Measurements from ENCODE around the gene STK25.
A peak's percentile ranks its signal among the peaks of the same experiment; 100 is the strongest.

STK25 gene

DNA sequence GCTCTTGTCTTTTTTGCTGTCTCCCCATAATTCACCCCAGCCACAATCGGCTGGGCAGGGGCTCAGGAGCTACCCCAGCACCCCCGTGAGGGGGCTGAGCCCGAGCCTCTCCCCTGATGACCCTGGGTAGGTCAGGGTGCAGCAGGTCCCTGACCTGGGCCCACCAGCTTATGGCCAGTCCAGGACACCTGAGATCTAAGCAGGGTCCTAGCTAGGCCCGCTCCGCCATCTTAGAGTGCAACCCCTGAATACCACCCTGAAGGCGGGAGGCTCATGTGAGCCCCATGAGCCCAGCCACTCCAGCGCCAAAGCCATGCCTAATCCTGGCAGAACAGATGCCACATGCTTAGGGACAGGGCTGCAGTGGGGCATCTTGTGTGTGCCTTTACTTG, 16.2 kb downstream of the STK25 start:
- DNase-seq = no peak

DNA sequence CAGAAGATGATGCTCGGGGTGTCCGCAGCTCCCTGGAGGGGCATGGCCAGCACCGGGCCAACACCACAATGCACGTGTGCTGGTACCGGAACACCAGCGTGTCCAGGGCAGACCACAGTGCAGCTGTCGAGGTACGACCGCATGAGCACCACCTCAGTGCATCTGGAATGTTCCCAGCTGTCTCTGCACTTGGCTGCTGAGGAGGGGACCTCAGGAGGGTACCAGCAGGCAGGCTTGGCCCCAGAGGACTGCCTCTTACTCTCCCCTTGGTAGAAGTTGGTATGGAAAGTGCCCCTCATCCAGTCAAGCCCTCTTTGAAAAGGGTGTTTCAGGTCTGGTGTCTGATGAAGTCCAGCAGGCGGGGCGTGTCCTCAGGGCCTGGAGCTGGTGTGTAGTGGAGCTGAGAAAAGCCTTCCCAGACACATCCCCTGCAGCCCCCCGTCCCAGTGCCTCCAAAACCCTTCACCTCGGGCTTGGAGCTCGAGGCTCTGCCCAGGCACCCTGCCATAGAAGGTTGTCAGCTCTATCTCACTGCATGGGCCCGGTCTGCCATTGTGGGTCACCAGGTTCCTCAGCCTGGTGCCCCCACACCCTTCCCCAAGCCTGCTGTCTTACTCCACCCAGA, 16.7 kb downstream of the STK25 start:
- DNase-seq = no peak

DNA sequence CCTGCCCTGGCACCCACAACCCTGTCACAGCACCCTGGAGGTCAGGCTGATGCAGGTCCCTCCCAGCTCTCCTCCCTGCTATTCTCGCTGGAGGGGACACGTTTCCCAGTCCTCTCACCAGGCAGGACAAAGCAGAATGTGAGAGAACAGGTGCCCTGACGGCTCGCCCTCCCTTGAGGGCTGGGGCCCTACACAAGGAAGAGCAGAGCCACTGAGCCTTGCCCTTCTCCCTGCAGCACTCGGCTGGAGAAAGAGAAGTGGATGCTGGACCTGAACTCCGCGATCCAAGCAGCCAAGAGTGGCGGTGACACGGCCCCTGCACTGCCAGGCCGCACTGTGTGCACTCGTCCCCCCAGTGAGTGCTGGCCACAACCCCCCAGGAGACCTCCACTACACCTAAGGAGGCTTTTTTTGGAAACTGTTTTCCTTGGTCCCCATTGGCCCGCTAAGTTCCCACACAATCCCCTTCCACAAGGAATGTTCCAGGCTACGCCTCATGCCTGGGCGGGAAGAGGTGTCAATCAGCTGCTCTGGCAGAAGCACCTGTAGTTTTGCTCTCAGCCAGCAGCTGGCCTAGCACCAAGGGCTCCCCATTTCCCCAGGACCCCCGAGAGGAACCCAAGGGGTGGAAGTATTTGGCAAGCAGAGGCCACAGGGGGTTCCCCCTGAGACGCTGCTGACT, 17.4 kb downstream of the STK25 start:
- no peak for DNase-seq

DNA sequence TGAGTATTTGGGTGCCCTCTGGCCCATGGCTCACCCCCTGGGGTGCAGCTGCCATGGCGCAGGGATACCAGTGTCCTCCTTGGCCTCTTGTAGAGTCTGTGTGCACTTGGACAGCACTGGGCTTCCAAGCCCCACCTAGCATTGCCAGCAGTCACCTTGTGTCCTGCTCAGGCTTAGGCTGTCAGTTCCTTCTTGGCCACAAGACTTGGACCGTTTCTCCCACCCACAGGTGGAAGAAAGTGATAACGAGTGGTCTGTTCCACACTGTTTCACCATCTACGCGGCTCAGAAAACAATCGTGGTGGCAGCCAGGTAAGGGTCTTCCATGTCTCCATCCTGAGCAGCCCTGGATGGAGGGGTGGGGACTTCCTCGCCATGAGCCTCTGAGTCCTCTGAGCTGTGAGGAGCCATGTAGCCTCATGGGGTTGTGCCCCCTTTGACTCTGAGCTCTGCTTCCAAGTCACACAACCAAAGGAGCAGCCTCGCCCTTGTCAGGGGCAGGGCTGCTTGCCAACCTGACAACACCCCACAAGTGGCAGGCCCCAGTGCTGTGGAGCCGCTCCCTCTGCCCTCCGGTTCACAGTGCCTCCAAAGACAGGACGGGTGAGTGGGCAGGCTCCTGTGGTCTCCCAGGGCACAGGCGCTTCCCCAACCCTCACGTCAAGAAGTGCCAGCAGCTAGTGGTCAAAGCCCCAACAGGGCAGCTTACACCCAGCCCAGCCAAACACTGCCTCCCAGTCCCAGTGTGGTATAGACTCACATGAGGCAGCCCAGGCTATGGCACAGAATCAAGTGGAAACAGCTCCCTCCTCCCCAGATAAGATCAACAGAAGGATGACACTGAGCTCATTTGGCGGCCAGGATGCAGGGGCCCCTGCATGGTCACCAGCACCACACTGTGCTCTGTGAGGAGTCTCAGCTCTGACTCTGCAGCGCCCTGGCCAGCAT, 18.4 kb downstream of the STK25 start:
- no peak for DNase-seq

DNA sequence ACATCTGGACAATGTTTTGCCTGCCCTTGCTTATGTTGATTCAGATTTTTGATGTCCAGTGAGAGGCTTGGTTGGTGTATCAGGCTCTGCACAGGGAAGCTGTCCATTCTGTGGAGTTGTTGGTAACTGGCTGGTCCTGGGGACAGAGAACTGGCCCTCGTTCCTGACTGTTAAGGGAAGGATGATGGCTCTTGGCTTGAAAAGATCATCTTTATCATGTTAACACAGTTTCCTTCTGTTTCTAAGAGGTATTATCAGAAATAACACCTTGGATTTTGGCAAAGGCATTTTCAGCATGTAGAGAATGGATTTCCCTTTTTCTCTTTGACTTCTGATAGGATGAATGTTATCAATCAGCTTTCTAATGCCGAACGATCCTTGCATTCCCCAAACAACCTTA, 19.3 kb downstream of the STK25 start:
- DNase-seq = no peak

DNA sequence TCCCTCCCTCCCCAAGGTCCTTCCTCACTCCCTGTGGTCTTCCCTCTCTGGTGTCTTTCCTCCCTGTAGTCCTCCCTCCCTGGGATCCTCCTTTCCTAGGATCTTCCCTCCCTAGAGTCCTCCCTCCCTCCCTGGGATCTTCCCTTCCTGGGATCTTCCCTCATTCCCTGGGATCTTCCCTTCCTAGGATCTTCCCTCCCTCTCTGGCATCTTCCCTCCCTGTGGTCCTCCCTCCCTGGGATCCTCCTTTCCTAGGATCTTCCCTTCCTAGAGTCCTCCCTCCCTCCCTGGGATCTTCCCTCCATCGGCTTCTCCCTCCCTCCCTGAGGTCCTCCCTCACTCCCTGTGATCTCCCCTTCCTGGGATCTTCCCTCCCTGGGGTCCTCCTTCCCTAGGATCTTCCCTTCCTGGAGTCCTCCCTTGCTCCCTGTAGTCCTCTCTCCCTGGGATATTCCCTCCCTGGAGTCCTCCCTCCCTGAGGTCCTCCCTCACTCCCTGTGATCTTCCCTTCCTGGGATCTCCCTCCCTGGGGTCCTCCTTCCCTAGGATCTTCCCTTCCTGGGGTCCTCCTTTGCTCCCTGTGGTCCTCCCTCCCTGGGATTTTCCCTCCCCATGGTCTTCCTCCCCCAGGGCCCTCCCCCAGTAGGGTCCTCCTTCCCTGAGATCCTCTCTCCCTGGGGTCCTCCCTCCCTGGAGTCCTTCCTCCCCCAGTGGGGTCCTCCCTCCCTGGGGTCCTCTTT, 23.0 kb downstream of the STK25 start:
- DNase-seq = no peak

DNA sequence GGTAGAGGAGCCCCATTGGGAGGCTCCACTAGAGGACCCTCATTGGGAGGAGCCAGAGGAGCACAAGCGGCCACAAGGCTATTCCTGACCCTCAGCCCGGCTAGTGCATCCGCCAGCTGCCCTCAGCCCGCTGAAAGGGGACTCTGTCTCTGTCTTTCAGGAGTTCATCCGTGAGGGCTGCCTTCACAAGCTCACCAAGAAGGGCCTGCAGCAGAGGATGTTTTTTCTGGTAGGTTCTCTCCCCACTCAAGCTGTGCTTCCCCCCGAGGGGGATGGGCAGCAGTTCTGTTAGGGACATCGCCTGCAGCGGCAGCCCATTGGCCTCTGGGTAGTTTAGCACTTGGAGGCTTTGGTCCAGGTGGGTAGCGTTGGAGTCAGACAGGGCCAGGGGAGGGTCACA, 25.1 kb downstream of the STK25 start:
- no peak for DNase-seq

DNA sequence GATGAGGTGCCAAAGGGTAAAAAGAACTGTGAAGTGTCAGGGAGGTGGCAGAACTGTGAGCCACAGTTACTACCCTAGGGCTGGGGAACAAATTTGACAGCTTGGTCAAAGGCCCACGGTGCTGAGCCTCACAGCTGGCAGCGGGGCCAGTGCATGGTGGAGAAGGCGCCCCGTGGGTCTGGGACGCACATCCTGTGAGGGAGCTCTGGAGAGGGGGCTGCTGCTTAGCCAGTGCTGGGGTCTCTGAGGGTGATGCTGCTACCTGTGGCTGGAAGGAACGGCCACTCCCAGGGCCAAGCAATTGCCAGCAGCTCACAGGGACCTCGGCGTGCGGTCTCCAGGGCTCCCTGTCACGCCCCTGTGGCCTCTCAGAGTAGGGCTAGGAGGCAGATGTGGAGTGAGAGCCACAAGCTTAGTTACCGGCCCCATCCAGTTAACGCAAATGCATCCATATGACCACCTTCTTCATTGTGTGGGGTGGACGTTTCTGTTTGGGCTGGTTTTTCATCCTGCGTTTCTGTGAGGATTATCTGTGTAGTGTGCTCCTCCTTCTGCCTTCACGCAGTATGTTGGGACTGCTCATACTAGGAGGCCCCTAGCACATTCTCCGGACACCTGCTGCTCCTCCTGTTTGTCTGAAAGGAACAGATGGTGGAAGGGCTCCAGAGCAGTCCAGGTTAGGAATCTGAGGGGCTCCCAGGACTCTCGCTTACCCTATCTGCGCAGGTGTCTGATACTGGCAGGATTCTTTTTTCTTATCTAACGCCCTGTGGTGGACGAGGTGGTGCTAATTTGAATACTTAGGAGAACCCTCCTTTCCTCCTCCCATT, 26.0 kb downstream of the STK25 start:
- no peak for DNase-seq

DNA sequence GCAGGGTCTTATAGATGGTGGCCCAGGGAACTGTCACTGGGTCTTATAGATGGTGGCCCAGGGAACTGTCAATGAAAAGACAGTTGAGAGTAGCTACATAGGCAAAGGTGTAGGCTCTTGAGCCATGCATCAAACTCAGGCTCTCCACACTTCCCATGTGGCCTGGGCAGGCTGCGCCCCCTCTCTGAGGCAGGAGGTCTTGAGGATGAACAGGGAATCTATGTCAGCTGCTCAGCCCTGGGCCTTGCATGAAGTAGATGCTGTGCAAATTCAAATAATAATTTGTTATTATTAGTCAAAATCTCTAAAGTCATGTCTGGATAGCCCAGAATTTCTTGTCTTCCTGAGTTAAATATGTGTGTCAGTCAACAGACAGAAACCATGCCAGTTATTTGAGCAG, 26.7 kb downstream of the STK25 start:
- DNase-seq = no peak

DNA sequence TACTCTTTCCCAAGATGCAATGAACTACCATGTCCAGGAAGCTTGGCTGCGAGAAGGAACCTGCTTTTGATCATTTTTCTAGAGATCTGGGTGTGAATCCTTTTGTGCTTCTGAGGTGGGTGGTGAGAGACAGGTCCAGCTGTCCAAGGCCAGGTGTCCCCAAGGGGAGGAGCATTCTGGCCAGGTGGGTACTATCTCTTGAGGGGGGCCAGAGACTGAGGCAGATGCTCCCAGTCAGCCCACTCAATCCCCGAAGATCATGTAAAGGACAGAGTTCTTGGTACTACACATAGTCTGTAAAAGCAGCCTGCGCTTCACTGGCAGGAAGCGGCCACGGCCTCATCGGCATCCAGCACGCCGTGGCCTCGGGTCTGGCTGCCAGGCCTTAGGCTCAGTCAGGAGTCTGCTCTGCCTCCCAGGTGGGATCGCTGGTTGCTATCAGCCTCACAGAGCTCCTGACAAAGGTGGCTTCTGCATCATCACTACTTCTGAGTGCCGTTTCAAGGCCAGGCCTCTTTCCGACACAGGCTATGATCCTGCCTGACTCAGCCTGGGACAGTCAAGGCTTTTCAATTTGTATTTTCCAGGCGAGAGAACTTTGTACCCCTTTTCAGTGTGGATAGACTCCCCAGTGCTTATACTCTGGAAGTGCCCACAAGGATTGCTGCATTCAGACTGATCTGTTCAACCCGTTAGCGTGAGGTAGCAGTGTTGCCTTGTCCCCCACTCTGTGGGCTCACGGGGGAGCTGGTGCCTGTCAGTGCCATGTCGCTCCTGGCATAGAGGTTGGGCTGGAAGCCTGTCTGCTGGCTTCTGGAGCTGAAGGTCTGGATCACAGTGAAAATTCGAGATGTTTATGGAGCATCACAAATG, 29.1 kb downstream of the STK25 start:
- no peak for DNase-seq

DNA sequence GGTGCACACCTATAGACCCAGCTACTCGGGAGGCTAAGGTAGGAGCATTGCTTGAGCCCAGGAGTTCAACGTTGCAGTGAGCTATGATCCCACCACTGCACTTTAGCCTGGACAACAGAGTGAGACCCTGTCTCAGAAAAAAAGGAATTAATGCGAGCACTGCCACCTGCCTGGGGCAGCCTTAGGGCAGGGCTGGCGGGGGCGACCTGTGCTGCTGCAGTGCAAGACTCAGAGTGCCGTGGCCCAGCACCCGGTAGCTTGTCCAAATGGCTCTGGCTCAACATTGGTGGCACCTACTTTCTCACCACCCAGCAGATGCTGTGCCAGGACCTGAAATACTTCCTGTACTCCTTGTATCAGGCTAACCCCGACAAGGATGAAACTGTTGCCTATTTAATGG, 30.2 kb downstream of the STK25 start:
- DNase-seq = no peak

DNA sequence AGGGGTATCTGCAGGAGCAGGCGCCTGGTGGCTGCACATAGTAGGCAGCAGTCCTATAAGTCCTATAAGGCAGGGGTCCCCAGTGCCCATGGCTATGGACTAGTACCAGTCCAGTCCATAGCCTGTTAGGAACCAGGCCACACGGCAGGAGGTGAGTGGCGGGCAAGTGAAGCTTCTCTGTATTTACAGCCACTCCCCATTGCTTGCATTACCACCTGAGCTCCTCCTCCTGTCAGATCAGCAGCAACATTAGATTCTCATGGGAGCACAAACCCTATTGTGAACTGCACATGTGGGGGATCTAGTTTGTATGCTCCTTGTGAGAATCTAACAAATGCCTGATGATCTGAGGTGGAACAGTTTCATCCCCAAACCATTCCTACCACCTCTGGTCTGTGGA, 33.1 kb downstream of the STK25 start:
- DNase-seq = no peak

DNA sequence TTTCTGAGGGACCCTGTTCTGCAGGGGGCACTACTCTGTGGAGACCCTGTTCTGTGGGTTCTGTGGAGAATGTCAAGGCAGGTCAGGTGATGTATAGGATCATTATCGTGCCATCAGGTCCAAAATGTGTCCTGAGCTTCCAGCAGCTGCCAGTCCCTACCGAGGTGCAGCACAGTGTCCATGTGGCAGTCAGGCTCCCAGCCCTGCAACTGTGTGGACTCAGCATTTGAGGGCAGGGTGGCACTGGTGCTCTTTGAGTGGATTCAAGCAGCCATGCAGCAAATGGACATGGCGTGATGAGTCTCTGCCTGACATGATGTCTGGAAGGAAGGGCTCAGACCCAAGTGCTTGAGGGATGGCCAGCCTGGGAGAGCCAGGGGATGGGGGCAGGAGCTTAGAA, 35.0 kb downstream of the STK25 start:
- no peak for DNase-seq

DNA sequence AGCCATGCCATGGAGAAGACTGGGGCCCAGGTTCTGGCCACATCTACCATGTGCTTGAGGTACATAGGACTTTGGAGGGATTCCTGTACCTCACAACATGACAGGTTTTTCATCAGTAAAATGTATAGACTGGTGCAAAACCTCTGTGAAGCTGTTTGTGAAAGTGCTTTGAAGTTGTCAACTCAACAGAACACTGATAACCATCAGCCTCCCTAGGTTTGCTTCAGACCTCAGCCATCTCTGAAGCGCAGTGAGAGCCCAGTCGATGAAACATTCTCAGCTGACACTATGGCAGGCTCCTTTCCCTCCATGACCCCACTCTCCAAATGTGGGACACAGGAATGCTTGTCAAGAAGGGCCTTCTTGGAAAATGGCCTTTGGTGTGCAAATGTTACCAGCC, 38.6 kb downstream of the STK25 start:
- no peak for DNase-seq

DNA sequence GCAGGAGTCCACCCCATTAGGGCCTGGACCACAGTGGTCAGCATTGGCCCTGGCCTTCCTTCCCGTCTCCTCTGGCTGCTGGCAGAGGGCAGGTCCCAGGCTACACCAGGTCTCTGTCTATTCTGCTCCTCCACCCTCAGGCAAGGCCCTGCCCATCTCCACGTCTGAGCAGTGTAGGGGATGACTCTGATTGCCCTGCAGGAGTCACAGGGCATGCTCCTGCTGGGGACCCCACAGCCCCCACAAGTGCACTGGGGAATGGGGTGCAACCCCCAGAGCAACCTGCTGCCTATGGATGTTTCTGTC, 40.0 kb downstream of the STK25 start:
- DNase-seq = no peak

DNA sequence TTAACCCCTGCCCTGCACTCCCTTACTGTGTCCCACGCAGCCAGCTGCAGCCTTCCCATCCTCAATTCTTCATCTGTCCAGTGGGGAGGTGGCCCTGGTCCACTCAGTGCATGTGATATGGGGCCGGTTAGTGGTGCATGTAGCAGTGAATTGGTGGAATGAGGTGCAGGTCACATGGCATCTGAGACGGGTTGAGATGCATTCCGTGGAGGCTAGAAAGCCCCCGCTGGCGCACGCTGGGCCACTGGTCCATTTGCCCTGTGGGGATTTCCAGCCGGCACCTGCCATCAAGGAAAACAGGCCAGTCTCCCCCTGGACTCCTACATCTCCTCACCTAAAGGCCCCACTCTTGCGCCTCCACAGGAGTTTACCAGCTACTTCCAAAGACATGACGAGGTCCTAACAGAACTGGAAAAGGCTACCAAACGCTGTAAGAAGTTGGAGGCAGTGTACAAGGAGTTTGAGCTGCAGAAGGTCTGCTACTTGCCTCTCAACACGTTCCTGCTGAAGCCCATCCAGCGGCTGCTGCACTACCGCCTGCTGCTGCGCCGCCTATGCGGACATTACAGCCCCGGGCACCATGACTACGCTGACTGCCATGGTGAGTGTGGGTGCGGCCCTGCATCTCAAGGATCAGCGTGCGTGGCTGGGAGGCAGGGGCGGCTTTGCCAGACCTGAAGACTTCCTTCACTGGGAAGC, 40.5 kb downstream of the STK25 start:
- no peak for DNase-seq

DNA sequence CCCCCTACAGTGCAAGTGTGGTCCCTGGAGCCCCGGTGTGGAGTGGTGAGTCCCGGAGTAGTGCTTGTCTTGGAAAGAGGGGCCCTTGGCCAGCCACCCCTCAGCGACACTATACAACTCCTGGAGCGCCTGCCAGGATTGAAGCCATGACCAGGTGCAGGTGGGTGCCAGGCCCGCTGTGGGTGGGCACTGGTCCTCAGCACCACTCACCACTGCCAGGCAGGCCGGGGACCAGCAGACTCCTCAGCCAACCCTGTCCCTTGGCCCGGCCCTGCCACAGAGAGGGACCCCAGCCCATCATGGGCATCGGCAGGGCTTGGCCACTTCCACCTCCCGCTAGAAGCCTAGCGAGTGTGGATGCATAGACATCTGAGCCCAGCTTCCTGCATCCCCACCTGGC, 42.2 kb downstream of the STK25 start:
- DNase-seq = no peak

DNA sequence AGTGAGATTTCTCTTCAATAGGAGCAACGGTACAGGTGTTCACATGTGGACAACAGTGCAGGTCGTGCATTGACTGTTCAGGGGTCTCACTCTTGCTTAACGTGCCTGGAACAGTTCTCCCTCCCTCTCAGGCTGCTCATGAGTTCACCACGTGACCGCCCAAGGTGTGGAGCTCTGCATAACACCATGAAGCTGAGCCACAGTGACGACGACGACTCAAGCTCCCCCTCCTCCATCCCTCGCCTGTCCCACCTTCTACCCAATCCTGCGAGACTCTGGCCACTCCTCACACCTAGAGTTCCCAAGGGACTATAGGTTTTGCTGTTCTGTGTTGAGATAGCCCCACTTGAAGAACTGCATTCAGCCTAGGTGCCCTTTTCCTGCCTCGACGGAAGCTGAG, 42.8 kb downstream of the STK25 start:
- no peak for DNase-seq

DNA sequence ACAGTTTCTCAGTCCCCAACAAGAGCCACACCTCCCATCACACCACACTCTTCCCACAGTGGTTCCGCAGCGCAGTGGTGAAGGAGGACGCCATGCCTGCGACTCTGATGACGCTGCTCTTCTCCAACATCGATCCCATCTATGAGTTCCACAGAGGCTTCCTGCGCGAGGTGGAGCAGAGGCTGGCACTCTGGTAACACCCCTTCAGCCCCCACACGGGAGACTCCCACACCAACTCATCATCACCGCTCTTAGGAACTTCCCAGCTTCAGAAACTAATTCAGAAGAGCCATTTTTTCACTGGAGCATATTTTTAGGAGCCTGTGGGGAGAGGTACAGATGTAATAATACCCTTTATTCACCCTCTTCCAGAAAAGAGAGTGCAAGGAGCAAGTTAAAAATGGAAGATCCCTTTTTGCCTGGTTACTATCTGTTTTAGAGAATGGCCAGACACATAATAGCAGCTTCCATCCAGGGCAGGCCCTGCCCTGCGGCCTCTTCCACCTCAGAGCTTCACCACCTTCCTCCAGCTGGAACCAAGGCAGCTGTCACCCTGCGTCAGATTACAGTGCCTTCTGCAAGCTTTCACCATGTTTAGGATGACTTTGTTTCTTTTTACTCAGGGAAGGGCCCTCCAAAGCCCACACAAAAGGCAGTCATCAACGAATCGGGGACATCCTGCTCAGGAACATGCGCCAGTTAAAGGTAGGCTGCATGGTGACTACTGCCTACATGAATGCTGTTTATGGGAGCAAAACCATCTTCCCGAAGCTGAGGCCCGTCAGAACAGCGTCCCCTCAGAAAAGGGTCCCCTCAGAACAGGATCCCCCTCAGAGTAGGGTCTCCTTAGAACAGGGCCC, 44.9 kb downstream of the STK25 start:
- peak in 2 of 3 donors; percentile 10 to 16 for DNase-seq

All from suppressor macrophage treated with lipopolysaccharide for 1 hour (primary cell).